ENCODE results near the gene ADAMTSL1. TPM values are rescaled to one million over a fixed set of nuclear protein-coding genes. Genes with fewer than 3 reads are reported as not detected.

Gene ADAMTSL1
- total RNA-seq, 1 experiment from 2014 or later = 0.94 TPM

- TF ChIP-seq ZNF281 (CRISPR knock-in tag; IDR thresholded peaks at IDR 0.05) (no peak), SP1 (CRISPR knock-in tag; conservative IDR thresholded peaks at IDR 0.05) (no peak), ZNF671 (CRISPR knock-in tag; IDR thresholded peaks at IDR 0.05) (no peak), ZMAT4 (CRISPR knock-in tag; IDR thresholded peaks at IDR 0.05) (no peak), CDX4 (CRISPR knock-in tag; IDR thresholded peaks at IDR 0.05; ENCODE audit: borderline replicate concordance) (no peak), JUN (CRISPR knock-in tag; IDR thresholded peaks at IDR 0.05) (no peak)
Measured at GRCh38 chr9:18660001-18660400, 186.0 kb downstream of the ADAMTSL1 start (continued).

GRCh38 chr9:18662320-18662719 lies 188.4 kb downstream of the ADAMTSL1 start:
- ChIA-PET POLR2A (no interaction called here), CTCF (no interaction called here)
- no peaks in the 10 kb centered on the region for H3K9me3 Mint-ChIP-seq
- DNase-seq (ENCODE audit: low spot score) = no peak
- ATAC-seq = no peak
- H3K4me3 Mint-ChIP-seq = no peak overlapping the region
- no peak overlapping the region for H3K27ac Mint-ChIP-seq
- H3K36me3 Mint-ChIP-seq = no peaks in the 10 kb centered on the region
- no peaks in the 10 kb centered on the region for H3K4me1 Mint-ChIP-seq
- no peak for TF ChIP-seq GRHL2 (CRISPR knock-in tag; IDR thresholded peaks at IDR 0.05; ENCODE audit: insufficient replicate concordance, severe bottlenecking)
- H3K27me3 Mint-ChIP-seq (ENCODE audit: low read depth) = no peaks in the 10 kb centered on the region

GRCh38 chr9:18665947-18666346 lies 192.0 kb downstream of the ADAMTSL1 start:
- POLR2A ChIA-PET = no interaction called here
- no peaks in the 10 kb centered on the region for H3K36me3 Mint-ChIP-seq

More at GRCh38 chr9:18665947-18666346, 192.0 kb downstream of the ADAMTSL1 start:
- H3K9me3 Mint-ChIP-seq = no peaks in the 10 kb centered on the region
- CTCF ChIA-PET = no interaction called here
- H3K4me1 Mint-ChIP-seq = peaks cover 16% of the 10 kb centered on the region
- no peak overlapping the region for H3K4me3 Mint-ChIP-seq
- ATAC-seq (no peak), DNase-seq (ENCODE audit: low spot score) (no peak)
- no peaks in the 10 kb centered on the region for H3K27me3 Mint-ChIP-seq (ENCODE audit: low read depth)
- no peak for TF ChIP-seq ZNF425 (CRISPR knock-in tag; conservative IDR thresholded peaks at IDR 0.05)
- no peak for TF ChIP-seq NFYB (CRISPR knock-in tag; conservative IDR thresholded peaks at IDR 0.05; ENCODE audit: low read depth)
- no peak for TF ChIP-seq PRDM15 (CRISPR knock-in tag; IDR thresholded peaks at IDR 0.05)
- TF ChIP-seq PRRX2 (CRISPR knock-in tag; IDR thresholded peaks at IDR 0.05) = no peak
- no peak for TF ChIP-seq MAX (CRISPR knock-in tag; IDR thresholded peaks at IDR 0.05)
- no peak for TF ChIP-seq ESRRA (CRISPR knock-in tag; IDR thresholded peaks at IDR 0.05; ENCODE audit: borderline replicate concordance)
- TF ChIP-seq ATF6 (CRISPR knock-in tag; IDR thresholded peaks at IDR 0.05) = no peak
- no peak for TF ChIP-seq ZNF263 (CRISPR knock-in tag; IDR thresholded peaks at IDR 0.05; ENCODE audit: low read depth)
- no peak overlapping the region for H3K27ac Mint-ChIP-seq
